ENCODE results near the gene ZYX. TPM values are rescaled to one million over a fixed set of nuclear protein-coding genes. Genes with fewer than 3 reads are reported as not detected.
"Not testable (repeated sequence)": the region's sequence is repeated elsewhere in the genome, so short reads cannot be mapped to it uniquely, and the experiment has no call there.

ZYX gene
- total RNA-seq, 6 experiments from 2014 or later = 29.7 to 129 (median 43.6) TPM

DNA sequence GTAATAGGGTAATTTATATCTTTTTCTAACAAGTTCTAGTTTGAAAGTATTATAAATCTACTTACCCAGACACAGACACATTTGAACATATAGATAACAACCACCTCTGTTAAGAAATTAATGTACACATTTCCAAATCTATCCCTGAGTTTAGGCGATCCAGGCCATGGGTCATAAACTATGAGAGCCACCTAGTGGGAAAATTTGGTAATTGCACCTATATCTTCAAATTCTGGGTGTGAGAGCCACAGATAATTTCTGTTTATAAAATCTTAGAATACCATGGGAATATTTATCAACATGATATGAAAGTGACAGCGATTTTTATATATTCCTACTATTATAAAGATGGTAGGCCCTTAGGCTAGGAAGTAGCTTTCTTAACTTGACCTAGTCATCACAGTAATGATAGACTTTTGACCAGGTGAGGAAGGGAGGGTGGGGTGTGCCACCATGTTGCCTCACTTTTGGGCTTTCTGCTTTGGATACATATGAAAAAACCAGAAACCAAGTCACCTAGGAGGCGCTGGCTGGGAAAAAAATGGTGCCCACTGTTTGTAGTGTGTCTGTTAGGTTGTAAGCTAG, 35.5 kb downstream of the ZYX start:
- intact Hi-C loops (cut with DNase I) = loop anchor here (5.0 to 10.0 kb wide), 2 partner anchors 92 to 94 kb away; no protein-coding TSS in a partner anchor
- Histone ChIP-seq H3K36me3 (no peaks in the 10 kb centered on the region), H3K27me3 (no peaks in the 10 kb centered on the region), H3K9me3 (no peaks in the 10 kb centered on the region), H3K4me1 (peaks cover 0 to 8% (median 0%) of the 10 kb centered on the region in 4 donors), H3K4me3 (no peak overlapping the region), H3K27ac (no peak overlapping the region)
- DNase-seq (no peak), ATAC-seq (peak; percentile 72 to 88 (median 80))
- peak; percentile 77 to 83 (median 79) for TF ChIP-seq CTCF (IDR thresholded peaks at IDR 0.05)
- TF ChIP-seq POLR2A (IDR thresholded peaks at IDR 0.05) = no peak
- WGBS (ENCODE audit: insufficient coverage, low coverage, low lambda C conversion rate, missing lambda C conversion rate) = 0% methylated on average over 3 of the region's 3 CpGs

DNA sequence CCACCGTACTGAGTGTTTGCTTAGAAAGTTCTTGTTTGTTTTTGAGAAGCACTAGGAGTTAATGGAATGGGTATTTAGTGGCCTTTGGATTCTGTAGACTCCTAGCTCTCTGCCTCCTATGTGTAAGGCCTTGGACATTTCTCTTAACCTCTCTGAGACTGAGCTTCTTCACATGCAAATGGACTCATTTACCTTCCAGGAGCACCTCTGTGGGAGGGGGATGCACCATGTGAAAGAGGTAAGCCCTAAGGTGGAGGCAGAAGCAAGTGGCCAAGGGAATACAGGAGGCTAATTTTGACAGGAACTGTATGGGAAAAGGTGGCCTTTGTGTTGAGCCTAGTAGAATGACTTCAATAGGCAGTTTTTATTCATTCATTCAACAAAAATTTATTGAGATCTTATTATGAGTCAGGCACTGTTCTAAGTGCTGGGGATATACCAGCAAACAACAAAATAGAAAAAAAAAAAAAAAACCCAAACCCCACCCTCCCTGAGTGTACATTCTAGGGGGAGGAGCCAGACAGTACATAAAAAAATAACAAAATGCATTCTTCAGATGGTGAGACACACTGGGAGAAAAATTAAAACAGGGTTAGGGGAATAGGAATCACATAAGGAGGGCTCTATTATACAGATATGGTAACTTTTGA, 36.7 kb downstream of the ZYX start:
- intact Hi-C loops (cut with DNase I) = loop anchor here (5.0 to 10.0 kb wide), 2 partner anchors 93 to 96 kb away; no protein-coding TSS in a partner anchor
- TF ChIP-seq POLR2A (IDR thresholded peaks at IDR 0.05) (no peak), CTCF (IDR thresholded peaks at IDR 0.05) (no peak)
- Histone ChIP-seq H3K36me3 (no peaks in the 10 kb centered on the region), H3K27me3 (no peaks in the 10 kb centered on the region), H3K9me3 (no peaks in the 10 kb centered on the region), H3K27ac (no peak overlapping the region), H3K4me1 (peaks cover 0 to 8% (median 0%) of the 10 kb centered on the region in 4 donors), H3K4me3 (no peak overlapping the region)
- 25% methylated on average over 1 of the region's 1 CpG for WGBS (ENCODE audit: insufficient coverage, low coverage, low lambda C conversion rate, missing lambda C conversion rate)
- ATAC-seq = no peak
- DNase-seq = no peak

DNA sequence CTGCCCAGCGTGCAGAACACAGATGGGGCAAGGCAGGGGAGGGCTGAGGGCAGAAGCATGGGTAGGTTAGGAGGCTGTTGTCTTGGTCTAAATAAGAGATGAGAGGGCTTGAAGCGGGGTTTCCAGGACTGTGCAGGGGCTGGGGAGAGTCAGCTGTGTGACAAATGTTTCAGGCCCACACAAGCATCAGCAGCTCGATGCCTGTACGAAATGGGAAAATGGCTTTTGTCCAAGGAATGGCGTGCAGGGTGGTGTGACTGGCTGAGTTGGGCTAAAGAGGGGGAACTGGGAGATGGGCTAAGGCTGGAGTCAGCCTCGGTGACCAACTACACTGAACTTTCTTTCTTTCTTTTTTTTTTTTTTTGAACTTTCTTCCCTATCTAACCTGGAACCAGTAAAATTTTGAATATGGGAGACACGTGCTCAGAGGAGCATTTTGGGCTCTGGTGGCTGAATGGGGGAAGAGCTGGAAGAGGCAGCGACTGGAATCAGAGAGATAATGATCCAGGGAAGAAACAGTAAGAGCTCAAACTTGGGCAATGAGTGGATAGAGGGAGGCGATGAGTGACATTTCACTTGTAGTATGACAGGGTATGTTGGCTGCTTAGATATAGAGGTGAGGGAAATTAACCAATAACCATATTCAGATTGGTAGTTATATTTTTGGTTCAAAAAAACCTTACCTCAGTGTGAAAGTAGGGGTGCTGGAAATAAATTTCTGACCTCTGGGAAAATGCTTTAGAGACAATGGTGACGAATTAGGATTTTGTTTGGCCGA, 37.7 kb downstream of the ZYX start:
- Histone ChIP-seq H3K27ac (no peak overlapping the region), H3K9me3 (no peaks in the 10 kb centered on the region), H3K4me1 (peaks cover 0 to 8% (median 0%) of the 10 kb centered on the region in 4 donors), H3K27me3 (no peaks in the 10 kb centered on the region), H3K4me3 (no peak overlapping the region), H3K36me3 (no peaks in the 10 kb centered on the region)
- ATAC-seq (no peak), DNase-seq (no peak)
- TF ChIP-seq POLR2A (IDR thresholded peaks at IDR 0.05) (no peak), CTCF (IDR thresholded peaks at IDR 0.05) (no peak)
- intact Hi-C loops (cut with DNase I) = loop anchor here (5.0 to 10.0 kb wide), 2 partner anchors 94 to 97 kb away; no protein-coding TSS in a partner anchor
- 87% methylated on average over 11 of the region's 11 CpGs for WGBS (ENCODE audit: insufficient coverage, low coverage, low lambda C conversion rate, missing lambda C conversion rate)

DNA sequence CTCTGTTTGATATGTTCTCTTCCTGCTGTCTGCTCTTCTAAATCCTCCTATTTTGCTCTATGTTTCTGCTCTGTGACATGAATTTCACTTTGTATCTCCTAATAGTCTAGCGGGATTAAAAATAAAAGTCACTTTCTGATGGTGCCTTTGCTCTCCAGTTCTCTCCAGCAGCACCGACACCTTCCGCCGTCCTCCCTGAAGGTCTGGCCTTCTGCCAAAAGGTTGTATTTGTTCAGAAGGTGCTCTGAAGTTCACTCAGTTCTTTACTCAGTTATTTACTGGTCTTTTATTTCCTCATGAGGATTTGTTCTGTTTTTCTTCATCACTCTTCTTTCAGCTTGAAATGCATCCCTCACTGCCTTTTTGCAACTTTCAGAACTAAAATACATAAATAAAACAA, 38.7 kb downstream of the ZYX start:
- Histone ChIP-seq H3K36me3 (no peaks in the 10 kb centered on the region), H3K27ac (no peak overlapping the region), H3K4me3 (no peak overlapping the region), H3K9me3 (no peaks in the 10 kb centered on the region), H3K27me3 (no peaks in the 10 kb centered on the region), H3K4me1 (peaks cover 0 to 8% (median 0%) of the 10 kb centered on the region in 4 donors)
- ATAC-seq (peak; percentile 35 to 77 (median 59)), DNase-seq (no peak)
- TF ChIP-seq CTCF (IDR thresholded peaks at IDR 0.05) (no peak), POLR2A (IDR thresholded peaks at IDR 0.05) (no peak)
- intact Hi-C loops (cut with DNase I) = loop anchor here (5.0 to 10.0 kb wide), 2 partner anchors 95 to 98 kb away; no protein-coding TSS in a partner anchor
- 21% methylated on average over 4 of the region's 4 CpGs for WGBS (ENCODE audit: insufficient coverage, low coverage, low lambda C conversion rate, missing lambda C conversion rate)

DNA sequence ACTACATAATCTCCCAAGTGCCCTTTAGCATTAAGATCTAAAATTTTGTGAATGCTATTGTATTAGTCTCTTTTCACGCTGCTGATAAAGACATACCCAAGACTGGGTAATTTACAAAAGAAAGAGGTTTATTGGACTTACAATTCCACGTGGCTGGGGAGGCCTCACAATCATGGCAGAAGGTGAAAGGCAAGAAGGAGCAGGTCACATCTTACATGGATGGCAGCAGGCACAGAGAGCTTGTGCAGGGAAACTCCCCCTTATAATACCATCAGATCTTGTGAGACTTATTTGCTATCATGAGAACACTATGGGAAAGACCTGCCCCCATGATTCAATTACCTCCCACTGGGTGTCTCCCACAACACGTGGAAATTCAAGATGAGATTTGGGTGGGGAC, 39.5 kb downstream of the ZYX start:
- H3K27ac ChIP-seq; H3K27me3 ChIP-seq; H3K36me3 ChIP-seq; H3K4me1 ChIP-seq; H3K4me3 ChIP-seq; ATAC-seq; DNase-seq; intact Hi-C loops (cut with DNase I); H3K9me3 ChIP-seq: not testable (repeated sequence)
- 67% methylated on average over 3 of the region's 3 CpGs for WGBS (ENCODE audit: insufficient coverage, low coverage, low lambda C conversion rate, missing lambda C conversion rate)

Measured in right lobe of liver (tissue), 6 donors.